NK-92 (cell line): ENCODE data around the gene SUMF1.

Experiments
- DNase-seq: peaks from one replicate; lab custom pipeline; 2025; ENCODE audit not compliant: unreplicated experiment; lab: John Stamatoyannopoulos, UW

SUMF1 gene

GRCh38 chr3:4418156-4418555, 48.9 kb downstream of the SUMF1 start:
- no peak for DNase-seq

DNA sequence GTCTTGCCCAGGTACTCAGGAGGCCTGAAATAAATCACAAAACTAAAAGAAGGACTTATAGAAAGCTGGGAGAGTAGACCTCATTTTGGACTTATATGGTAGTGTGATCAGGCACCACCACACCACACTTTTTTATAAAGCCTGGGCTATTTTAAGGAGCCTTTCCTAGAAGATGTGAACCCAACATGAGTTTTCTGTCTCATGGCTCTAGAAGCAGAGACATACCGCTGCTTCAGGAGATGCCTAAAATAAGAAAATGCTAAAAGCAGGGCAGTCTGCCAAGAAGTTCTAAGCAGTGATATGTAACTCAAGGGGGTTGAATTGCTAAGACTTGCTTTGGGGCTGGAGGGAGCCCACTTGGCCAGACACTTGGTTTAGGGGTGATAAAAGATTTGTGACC, 49.6 kb downstream of the SUMF1 start:
- no peak for DNase-seq

DNA sequence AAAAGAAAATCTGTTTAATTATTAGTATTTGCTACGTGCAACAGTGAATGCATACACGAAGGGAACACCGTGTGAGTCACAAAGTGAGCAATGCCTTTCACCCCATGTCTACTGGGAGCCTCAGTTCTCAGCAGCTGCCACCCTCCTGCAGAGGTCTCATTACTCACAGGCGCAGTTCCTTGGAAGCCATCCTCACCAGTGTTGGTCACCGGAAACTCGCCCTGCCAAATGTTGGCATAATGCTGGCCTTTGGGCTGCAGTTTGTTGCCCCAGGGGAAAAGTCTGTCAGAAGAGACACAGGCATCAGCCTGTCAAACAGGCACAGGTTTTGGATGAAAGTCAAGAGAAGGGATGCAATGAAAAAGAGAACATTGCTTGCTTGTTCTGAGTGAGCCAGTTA, 50.1 kb downstream of the SUMF1 start:
- no peak for DNase-seq

DNA sequence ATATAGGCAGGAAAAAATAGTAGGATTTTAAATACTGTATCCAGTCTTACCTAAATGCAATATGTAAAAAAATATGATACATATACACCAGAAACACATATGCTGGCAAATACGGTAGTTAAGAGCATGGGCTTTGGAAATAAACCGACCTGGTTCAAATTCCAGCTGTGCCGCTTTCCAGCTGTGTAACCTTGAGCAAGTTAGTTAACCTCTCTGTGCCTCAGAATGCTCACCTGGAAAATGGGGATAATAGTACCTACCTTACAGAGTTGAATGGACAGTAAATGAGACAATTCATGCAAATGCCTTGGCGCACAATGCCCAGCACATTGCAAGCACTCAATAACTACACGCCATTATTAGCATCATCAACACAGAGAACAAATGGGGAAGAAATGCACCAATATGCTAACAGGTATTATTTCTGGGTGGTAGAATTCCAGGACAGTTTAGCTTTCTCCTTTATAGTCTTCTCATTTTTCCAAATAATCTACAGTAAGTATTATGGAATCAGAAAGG, 50.6 kb downstream of the SUMF1 start:
- no peak for DNase-seq

DNA sequence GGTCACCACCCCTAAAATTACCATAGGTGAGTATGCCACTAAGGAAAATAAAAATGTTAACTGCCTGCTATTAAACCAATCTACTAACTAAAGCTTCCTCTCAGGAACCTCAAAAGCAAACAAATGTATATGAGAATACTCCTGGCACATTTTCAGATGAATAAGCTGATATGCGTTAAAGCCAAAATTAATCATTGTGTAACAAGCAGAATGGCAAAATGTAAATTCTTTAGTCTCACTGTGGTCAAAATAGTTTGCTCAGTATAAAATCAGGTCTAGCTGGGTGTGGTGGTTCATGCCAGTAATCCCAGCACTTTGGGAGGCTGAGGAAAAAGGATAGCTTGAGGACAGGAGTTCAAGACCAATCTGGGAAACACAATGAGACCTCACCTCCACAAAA, 53.6 kb downstream of the SUMF1 start:
- DNase-seq = no peak

- no peak for DNase-seq
These were observed 55.2 kb downstream of the SUMF1 start for GRCh38 chr3:4411833-4412232.

DNA sequence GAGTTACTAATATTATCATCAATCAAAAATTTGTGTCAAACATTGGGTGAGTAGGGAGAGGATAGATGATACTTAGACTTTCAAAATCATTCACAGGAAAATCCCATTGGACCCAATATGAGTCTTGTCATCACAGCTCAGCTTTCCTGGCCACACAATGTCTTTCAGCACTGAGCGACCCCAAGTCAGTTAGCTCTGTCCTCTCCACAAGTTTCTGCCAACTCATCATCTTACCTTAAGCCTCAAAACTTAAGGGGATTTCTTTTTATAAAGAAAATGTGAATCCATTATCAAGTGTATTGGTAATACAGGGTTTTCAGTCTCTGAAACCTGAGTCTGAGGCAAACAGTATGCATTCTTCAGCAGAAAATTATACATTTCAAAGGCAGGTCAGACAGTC, 55.8 kb downstream of the SUMF1 start:
- DNase-seq = no peak

DNA sequence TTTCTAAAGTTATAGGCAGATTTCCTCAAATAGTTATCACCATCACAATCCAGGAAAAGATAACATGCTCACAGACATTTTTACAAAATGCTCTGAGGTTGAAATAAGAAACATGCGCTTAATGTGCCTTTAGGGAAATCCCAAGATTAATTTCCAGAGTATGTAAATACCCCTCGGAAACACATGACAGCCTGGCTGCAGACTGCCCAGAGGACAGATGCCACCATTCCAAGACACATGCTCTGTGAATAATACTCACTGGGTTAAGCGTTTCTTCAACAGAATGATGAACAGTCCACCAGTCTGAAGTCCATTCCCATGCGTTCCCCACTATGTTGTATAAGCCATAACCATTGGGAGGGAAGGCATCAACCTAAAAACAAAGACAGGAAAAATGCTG, 56.5 kb downstream of the SUMF1 start:
- DNase-seq = no peak

GRCh38 chr3:4409971-4410573, 57.0 kb downstream of the SUMF1 start:
- no peak for DNase-seq

- DNase-seq = no peak
These were observed 57.7 kb downstream of the SUMF1 start for GRCh38 chr3:4409415-4409814.

DNA sequence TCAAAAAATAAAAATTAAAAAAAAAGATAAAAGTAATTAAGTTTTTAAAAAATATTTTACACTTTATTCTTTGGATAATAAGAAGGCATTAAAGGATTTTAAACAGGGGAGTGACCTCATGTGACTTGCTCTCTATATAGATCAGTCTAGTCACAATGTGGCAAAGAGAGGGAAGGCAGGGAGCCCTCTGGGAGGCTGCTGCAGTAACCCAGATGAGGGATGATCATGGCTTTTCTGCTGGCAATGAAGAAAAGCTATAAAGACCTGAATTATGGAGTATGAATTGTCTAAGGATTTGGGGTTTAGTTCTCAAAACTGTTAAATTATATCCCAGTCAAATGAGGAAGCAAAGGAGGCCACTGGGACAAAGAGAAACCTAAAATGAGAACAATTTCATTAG, 58.1 kb downstream of the SUMF1 start:
- no peak for DNase-seq

- DNase-seq = no peak
These were observed 59.1 kb downstream of the SUMF1 start for GRCh38 chr3:4407941-4408340.

DNA sequence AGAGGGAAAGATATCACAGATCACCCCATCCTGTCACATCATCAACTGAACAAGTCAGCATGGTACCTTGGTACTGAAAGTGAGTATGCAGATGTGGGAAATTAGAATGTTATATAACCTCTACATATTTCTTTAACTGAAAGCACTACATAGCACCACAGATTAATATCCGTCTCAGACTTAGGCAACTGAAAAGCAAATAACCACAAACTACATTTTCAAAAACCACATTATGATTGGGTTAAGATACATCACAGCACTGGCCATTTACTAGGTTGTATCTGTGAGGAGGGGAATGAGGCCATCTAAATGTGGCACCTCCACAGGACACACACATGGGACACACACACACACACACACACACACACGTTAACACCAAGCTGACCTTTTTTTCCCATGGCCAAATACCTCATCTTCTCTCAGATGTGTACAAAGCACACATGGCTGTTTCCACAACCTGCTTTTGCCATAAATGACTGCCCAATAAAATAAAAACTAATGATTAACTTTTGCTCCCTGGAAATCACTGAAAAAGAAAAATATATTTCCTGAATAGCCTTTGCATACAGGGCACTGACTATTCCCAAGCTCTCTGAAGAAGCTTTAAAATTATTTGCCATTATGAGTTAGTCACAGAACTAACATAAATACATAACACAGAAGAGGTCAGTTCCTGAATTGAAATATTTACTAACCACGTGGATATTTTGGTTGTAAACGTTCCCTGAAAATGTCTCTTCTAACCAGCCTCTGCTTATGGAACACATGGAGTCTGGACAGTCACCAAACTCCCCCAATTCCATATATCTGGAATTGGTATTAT, 60.1 kb downstream of the SUMF1 start:
- no peak for DNase-seq

GRCh38 chr3:4404881-4405280, 62.2 kb downstream of the SUMF1 start:
- no peak for DNase-seq

DNA sequence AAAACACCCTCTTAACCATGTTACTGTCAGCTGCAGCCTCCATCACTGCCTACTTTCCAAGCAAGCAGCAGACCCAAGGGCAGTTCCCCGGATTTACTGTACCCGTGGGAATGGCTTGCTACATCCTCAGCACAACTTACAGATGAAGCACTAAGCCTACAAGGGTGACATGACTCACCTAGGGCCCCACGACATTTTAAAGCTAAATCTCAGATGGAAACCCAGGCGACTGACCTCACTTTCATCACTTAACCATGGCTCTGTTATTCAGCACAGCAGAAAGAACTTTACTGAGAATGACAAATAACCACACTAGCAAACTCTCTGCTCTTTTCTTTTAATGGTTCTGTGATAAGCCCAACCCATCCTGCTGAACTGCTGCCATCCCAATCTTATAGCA, 65.6 kb downstream of the SUMF1 start:
- no peak for DNase-seq

GRCh38 chr3:4399476-4399875, 67.6 kb downstream of the SUMF1 start:
- DNase-seq = no peak

DNA sequence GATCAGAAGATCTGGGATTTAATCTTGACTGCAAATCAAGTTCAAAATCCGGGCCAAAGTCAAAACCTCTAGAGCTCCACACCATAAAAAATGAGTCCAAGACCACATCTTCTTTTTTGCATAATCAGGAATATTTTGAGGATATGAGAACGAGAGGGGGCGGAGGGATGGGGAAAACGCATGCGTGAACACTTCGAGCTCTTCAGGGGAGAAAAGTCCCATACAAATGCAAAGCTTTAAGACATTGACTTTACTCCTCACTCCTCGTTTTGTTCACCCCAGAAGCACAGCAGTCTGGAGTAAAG, 68.2 kb downstream of the SUMF1 start:
- DNase-seq = no peak

DNA sequence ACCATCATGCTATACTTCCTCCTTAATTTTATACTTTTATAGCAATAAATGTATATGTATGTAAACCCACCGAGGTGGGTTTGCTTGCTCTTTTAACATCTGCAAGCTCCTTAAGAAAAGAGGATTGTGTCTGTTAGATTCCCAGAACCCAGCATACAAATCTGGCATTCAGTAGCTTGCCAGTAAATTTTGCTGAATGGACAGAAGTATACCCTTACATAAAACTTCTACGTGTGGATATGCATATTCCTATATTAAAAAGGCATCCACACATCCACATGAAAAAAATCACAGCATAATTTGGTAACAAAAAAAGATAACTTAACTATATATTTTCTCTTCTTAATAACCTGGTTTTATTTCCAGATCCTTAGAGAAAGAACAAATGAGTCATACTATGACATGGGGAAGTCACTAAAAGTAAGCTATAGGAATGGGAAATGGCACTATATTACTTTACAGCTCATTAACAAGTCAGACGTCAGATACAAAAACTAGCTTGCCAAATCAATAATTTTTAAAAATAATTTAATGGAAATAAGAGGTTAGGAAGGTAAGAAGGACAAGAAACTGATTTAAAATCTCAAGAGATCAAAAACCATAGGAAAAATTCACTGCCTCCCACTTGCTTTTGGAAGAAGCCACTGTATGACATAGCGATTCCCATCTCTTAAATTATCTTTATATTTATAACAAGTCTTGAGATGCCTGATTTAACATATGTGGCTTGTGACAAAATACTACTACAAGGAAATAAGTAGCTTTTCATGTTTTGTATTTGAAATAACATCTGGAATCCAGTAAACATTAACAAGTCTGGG, 68.7 kb downstream of the SUMF1 start:
- no peak for DNase-seq

DNA sequence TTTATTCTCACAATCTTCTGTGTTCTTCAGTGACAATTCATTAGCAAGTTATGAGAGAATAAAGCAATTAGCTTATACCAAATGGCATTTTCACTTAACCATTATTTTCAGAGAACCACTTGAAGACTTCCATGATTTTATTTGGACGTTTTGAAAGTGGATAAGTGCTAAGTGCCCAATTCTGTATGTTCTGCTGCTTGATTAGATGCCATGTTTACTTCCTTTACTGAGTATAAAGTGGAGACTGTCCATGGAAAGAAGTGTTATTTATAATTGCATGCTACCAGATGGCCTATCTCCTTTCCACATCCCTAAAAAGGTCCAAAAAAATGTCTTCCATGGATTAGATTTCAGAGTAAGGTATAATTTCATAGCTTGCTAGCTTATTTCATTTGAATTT, 69.6 kb downstream of the SUMF1 start:
- DNase-seq = no peak

DNA sequence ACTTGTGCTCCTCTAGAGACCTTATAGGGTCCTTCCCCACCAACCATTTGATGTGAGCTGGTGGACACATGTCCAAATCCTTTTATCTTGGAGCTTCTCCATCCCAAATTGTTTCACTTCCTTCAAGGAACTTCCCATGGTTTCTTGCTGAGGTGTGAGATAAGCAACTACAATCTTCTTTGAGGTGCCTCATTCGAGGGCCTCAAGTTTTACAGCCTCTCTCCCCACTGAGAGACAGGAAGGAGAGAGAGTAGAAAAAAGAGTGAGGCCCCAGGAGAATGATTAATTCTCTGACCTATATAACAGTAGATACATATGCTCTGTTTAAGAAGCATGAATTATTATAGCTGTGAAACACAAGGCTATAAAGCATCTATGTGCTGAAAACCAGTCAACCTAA, 70.5 kb downstream of the SUMF1 start:
- no peak for DNase-seq

DNA sequence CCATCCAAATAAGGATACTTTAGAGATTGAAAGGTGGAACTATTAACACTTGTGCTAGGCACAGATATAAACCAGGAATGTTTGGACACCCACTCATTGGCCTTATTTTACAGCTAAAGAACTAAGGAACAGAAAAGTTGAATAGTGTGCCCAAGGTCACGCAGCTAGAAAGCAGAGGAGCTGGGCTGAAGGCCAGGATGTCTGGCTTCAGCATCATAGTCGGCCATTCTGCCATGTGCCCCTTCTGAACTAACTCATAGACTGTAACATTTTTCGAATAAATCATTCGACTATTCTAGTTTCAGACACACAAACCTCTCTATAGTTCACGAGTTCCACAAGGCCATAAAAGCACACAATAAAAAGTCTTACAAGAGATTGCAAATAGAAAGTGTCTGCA, 71.1 kb downstream of the SUMF1 start:
- DNase-seq = no peak

DNA sequence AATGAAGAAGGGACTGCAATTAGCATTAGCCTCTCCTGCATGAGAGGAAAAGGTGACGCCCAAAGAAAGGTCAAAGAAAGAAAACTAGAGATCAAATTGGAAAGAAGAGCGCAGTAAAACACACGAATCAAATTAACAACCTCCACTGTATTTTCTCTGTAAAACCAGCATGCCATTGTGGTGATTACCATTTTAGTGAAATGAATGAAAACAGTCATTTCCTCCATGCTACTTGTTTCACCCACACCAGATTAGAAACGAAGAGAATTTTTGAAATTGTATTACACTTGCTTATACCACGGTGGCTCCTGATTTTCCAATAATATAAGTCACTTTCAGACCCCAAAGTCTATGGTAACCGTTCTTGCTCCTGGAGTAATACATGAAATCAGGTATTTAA, 71.6 kb downstream of the SUMF1 start:
- DNase-seq = no peak
